ENCODE measurements around the gene PRR23E. TPM values are rescaled to one million over a fixed set of nuclear protein-coding genes. Genes with fewer than 3 reads are reported as not detected.

Gene PRR23E
- total and polyA plus RNA-seq, 2 donors (not counting 3 experiments of a cell fraction or from before 2014, with no cell fraction given), result not detected

DNA sequence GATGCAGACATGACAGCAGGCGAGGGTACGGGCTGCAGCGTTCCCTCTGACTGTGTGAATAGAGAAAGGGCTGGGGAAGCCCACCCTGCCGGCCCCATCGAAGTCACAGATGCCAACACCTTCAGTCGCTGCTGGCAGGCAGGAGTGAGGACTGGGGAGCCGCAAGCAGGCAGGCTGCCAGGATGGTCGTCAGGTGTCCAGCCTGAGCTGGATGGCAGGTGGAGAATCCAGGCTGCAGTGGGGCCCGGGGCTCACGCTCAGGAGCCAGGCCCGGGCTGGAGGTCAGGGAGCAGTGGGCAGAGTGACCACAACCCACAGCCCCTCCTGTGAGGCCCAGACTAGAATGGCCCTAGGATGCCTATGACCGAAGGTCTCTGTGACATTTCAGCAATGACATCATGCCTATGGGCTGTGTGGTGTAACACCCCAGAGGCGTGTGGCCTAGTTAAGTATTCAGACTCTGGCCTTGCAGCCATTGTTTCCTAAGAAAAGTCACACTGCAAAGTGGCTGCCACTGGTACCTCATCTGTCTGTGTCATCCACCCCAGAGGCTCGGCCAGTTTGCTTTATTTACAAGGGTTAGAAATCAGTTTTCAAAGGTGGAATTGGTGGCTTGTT is 15.7 kb downstream of the PRR23E start:
- CTCF ChIA-PET, result no interaction called here
- no peak overlapping the region for H3K9ac ChIP-seq (replicated peaks; ENCODE audit: extremely low read depth, insufficient read depth, low read length)
- H3K36me3 ChIP-seq (ENCODE audit: control insufficient read depth in 2 of 2, extremely low read depth in 1 of 2, insufficient read depth in 2 of 2, low read length in 2 of 2), result no peaks in the 10 kb centered on the region
- BruUV-seq (replicated peaks), result no TSS peak
- TF ChIP-seq, protein P1, sequence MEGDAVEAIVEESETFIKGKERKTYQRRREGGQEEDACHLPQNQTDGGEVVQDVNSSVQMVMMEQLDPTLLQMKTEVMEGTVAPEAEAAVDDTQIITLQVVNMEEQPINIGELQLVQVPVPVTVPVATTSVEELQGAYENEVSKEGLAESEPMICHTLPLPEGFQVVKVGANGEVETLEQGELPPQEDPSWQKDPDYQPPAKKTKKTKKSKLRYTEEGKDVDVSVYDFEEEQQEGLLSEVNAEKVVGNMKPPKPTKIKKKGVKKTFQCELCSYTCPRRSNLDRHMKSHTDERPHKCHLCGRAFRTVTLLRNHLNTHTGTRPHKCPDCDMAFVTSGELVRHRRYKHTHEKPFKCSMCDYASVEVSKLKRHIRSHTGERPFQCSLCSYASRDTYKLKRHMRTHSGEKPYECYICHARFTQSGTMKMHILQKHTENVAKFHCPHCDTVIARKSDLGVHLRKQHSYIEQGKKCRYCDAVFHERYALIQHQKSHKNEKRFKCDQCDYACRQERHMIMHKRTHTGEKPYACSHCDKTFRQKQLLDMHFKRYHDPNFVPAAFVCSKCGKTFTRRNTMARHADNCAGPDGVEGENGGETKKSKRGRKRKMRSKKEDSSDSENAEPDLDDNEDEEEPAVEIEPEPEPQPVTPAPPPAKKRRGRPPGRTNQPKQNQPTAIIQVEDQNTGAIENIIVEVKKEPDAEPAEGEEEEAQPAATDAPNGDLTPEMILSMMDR (IDR thresholded peaks at IDR 0.05; ENCODE audit: extremely low read depth in 1 of 2, insufficient read depth in 1 of 2, low read depth in 1 of 2, low read length in 2 of 2), result no peak
- TF ChIP-seq POLR2A (IDR thresholded peaks at IDR 0.05; ENCODE audit: low read depth, low read length), result no peak
- no peak for TF ChIP-seq MYC (IDR thresholded peaks at IDR 0.05; ENCODE audit: low read depth, low read length)
- TF ChIP-seq JUN (IDR thresholded peaks at IDR 0.05; ENCODE audit: borderline replicate concordance, insufficient read depth, insufficient read length, low read depth), result no peak
- no peak for TF ChIP-seq FOS (IDR thresholded peaks at IDR 0.05; ENCODE audit: borderline replicate concordance, insufficient read depth, low read length)
- H3K4me2 ChIP-seq (ENCODE audit: insufficient read depth, low read length), result no peak overlapping the region
- POLR2A ChIA-PET, result no interaction called here
- no peaks in the 10 kb centered on the region for H3K79me2 ChIP-seq (ENCODE audit: control insufficient read depth, insufficient read depth, low read length)
- H3K9me1 ChIP-seq (replicated peaks; ENCODE audit: control insufficient read depth, extremely low read depth, insufficient read depth, low read length), result no peaks in the 10 kb centered on the region
- DNase-seq (ENCODE audit: low read depth, low spot score) (no peak), FAIRE-seq (no peak)
- H3K4me3 ChIP-seq (replicated peaks in 1 of 3; ENCODE audit: insufficient read depth in 1 of 3, low read depth in 1 of 3, low read length in 3 of 3), result no peak overlapping the region
- no peak overlapping the region for H2AFZ ChIP-seq (ENCODE audit: low read depth, low read length)
- H3K27ac ChIP-seq (ENCODE audit: insufficient read depth, low read depth, low read length), result no peak overlapping the region
- no peaks in the 10 kb centered on the region for H4K20me1 ChIP-seq (replicated peaks; ENCODE audit: control insufficient read depth, extremely low read depth, insufficient read depth, low read length)
- H3K27me3 ChIP-seq (ENCODE audit: control insufficient read depth in 2 of 2, insufficient read depth in 2 of 2, low read length in 2 of 2), result no peaks in the 10 kb centered on the region
- dilution Hi-C loops (cut with MboI; ENCODE audit: extremely low pct_ligation_motif_present, low sequenced_read_pairs), result no loop called here
- H3K4me1 ChIP-seq (ENCODE audit: control insufficient read depth, extremely low read depth, insufficient read depth, low read length), result no peaks in the 10 kb centered on the region
- intact Hi-C loops (cut with micrococcal nuclease), result no loop called here
- H3K9me3 ChIP-seq (replicated peaks; ENCODE audit: control insufficient read depth, insufficient read depth, low read length), result no peaks in the 10 kb centered on the region

Measured in endothelial cell of umbilical vein (primary cell).